ENCODE measurements around the gene RREB1.

DNA sequence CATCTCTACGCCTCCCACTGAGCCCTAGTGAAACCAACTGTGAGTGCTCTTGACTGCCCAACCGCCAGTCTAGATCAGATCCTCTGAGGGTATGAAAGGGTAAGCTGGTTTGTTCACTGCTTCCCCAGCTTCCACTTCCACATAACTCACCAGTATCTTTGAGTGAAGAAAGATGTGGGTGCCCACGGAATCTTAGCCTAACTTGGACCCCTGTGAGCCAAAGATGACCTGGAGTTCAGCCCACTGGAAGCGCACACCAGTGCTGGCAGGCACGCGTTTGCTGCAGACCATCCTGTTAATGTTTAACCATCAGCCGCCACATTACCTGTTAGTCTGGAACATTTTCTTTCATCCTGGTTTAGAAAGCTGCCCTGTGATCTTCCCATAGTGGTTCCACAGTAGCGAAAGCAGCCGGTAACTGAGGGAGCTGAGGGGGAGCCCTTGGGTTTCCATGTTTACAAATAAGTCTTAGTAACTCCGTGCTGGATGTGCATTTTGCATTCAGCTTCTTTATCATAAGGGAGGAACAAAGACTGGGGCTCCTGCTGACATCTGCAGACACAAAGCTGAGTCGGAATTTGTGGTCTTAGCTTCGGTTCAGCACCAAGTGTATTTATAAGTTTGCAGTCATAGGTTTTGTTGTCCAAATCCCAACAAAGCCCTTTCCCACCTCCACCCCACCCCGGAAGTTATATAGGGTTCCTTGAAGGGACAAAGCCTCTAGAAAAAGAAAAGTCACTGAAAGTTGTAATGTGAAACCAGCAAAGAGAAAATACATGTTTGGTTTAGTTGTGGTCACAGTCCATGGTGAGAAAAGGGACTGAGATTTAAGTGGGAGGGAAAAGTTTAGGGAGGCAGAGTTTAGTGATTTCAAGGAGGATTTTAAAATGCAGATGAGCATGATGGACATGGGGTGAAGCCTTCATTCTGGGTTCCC is 134.2 kb downstream of the RREB1 start:
- TF ChIP-seq, protein P1, sequence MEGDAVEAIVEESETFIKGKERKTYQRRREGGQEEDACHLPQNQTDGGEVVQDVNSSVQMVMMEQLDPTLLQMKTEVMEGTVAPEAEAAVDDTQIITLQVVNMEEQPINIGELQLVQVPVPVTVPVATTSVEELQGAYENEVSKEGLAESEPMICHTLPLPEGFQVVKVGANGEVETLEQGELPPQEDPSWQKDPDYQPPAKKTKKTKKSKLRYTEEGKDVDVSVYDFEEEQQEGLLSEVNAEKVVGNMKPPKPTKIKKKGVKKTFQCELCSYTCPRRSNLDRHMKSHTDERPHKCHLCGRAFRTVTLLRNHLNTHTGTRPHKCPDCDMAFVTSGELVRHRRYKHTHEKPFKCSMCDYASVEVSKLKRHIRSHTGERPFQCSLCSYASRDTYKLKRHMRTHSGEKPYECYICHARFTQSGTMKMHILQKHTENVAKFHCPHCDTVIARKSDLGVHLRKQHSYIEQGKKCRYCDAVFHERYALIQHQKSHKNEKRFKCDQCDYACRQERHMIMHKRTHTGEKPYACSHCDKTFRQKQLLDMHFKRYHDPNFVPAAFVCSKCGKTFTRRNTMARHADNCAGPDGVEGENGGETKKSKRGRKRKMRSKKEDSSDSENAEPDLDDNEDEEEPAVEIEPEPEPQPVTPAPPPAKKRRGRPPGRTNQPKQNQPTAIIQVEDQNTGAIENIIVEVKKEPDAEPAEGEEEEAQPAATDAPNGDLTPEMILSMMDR (IDR thresholded peaks at IDR 0.05; ENCODE audit: insufficient read depth, low read depth, low read length): no peak
- TF ChIP-seq EZH2 (IDR thresholded peaks at IDR 0.05; ENCODE audit: insufficient read depth, low read length): no peak
